ENCODE results near the gene MBOAT2.

GRCh38 chr2:8893474-8893873, 110.0 kb downstream of the MBOAT2 start:
- no peak for TF ChIP-seq CTCF (conservative IDR thresholded peaks at IDR 0.05; ENCODE audit: low read depth, low read length)
- no peak for TF ChIP-seq EZH2phosphoT487 (IDR thresholded peaks at IDR 0.05; ENCODE audit: borderline replicate concordance, low read length)
